Parathyroid adenoma (tissue), 2 donors: ENCODE data around the gene MAK.

Experiments used
- H2AFZ ChIP-seq: fragments of 300-600 bp; sonication (generic); one replicate; pipeline ENCODE4 v1.7.0; 2017; ENCODE audit warnings: antibody characterized with exemption, mild to moderate bottlenecking
- H3K27ac ChIP-seq: fragments of 300-600 bp; sonication (generic); one replicate; pipeline ENCODE4 v1.7.0; 2017
- H3K27me3 ChIP-seq: fragments of 300-600 bp; sonication (generic); one replicate; pipeline ENCODE4 v1.7.0; 2017; ENCODE audit warnings: low read length; ENCODE audit not compliant: control insufficient read depth, insufficient read depth
- H3K36me3 ChIP-seq: fragments of 300-600 bp; sonication (generic); one replicate; pipeline ENCODE4 v1.7.0; 2017; ENCODE audit warnings: low read length; ENCODE audit not compliant: control insufficient read depth, insufficient read depth
- H3K4me1 ChIP-seq: fragments of 300-600 bp; sonication (generic); one replicate; pipeline ENCODE4 v1.7.0; 2017; ENCODE audit warnings: control low read depth
- H3K4me2 ChIP-seq: fragments of 300-600 bp; sonication (generic); one replicate; pipeline ENCODE4 v1.7.0; 2017; ENCODE audit warnings: low read length
- H3K4me3 ChIP-seq: fragments of 300-600 bp; sonication (generic); one replicate; pipeline ENCODE4 v1.7.0; 2017; ENCODE audit warnings: low read depth, low read length
- H3K79me2 ChIP-seq: fragments of 300-600 bp; sonication (generic); one replicate; pipeline ENCODE4 v1.7.0; 2017; ENCODE audit warnings: control low read depth
- H3K9ac ChIP-seq: fragments of 300-600 bp; sonication (generic); one replicate; pipeline ENCODE4 v1.7.0; 2017; ENCODE audit warnings: mild to moderate bottlenecking
- H3K9me3 ChIP-seq: fragments of 300-600 bp; sonication (generic); one replicate; pipeline ENCODE4 v1.7.0; 2017; ENCODE audit warnings: low read length; ENCODE audit not compliant: control insufficient read depth
- TF ChIP-seq, protein P1 (sequence below): fragments of 300-600 bp; sonication (generic); IDR thresholded peaks from one replicate; pipeline ENCODE4 v1.7.0; 2017; ENCODE audit warnings: antibody characterized with exemption, mild to moderate bottlenecking
- donor health status: primary hyperparathyroidism.

Gene MAK

DNA sequence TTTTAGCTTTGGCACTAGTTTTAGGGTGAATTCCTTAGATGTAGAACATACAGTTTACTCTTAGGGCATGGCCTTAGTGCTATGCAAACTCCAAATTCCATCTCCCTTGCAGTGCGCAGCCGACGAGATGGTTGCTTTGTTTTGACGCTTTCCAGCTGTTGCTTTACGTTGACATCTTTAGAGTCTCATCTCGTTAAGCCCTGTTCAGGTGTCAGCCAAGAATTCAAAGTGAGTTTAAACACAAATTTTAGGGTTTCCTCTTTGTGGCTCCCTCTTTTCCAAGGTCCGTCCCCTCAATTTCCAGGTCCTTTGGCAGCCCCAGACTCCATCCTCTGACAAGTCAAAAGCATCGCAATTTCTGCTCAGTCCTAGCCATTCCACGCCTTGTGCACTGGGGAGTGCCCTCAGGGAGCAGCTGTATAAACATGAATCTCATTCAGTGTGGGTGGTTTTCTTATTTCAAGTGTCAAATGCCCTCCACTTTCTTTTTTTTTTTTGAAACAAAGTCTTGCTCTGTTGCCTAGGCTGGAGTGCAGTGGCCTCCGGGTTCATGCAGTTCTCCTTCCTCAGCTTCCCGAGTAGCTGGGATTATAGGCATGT is 14.1 kb upstream of the MAK start:
- Histone ChIP-seq H3K27me3 (no peaks in the 10 kb centered on the region), H2AFZ (no peak overlapping the region), H3K79me2 (no peaks in the 10 kb centered on the region), H3K9ac (no peak overlapping the region), H3K9me3 (no peaks in the 10 kb centered on the region), H3K4me1 (peaks cover 52% of the 10 kb centered on the region), H3K4me3 (no peak overlapping the region), H3K36me3 (peaks cover 6% of the 10 kb centered on the region), H3K27ac (peak overlapping the region; percentile 100), H3K4me2 (no peak overlapping the region)
- TF ChIP-seq, protein P1, sequence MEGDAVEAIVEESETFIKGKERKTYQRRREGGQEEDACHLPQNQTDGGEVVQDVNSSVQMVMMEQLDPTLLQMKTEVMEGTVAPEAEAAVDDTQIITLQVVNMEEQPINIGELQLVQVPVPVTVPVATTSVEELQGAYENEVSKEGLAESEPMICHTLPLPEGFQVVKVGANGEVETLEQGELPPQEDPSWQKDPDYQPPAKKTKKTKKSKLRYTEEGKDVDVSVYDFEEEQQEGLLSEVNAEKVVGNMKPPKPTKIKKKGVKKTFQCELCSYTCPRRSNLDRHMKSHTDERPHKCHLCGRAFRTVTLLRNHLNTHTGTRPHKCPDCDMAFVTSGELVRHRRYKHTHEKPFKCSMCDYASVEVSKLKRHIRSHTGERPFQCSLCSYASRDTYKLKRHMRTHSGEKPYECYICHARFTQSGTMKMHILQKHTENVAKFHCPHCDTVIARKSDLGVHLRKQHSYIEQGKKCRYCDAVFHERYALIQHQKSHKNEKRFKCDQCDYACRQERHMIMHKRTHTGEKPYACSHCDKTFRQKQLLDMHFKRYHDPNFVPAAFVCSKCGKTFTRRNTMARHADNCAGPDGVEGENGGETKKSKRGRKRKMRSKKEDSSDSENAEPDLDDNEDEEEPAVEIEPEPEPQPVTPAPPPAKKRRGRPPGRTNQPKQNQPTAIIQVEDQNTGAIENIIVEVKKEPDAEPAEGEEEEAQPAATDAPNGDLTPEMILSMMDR, result no peak

DNA sequence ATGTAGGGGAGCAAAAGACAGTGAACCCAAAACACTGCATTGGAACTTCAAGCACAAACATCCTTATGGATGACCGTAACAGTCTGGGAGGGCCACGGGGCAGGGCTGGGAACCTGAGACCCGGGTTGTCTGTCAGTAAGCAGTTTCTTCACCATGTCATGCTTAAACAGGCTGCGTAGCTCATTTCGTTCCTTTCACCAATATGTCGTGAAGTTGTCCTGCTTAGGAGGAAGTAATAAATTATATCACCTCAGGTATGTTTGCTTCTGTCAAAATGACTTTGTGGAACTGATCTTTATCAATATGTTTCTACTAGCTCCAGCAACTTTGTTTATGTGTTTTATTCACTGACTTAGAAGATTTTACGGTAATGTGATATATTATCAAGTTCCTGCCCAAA is 12.4 kb upstream of the MAK start:
- Histone ChIP-seq H3K4me3 (peak overlapping the region; percentile 43), H3K79me2 (no peaks in the 10 kb centered on the region), H3K4me2 (peak overlapping the region; percentile 46), H3K36me3 (peaks cover 6% of the 10 kb centered on the region), H3K4me1 (peaks cover 48% of the 10 kb centered on the region), H3K9me3 (no peaks in the 10 kb centered on the region), H3K9ac (peak overlapping the region; percentile 21), H2AFZ (peak overlapping the region; percentile 34), H3K27me3 (no peaks in the 10 kb centered on the region), H3K27ac (peak overlapping the region; percentile 100)
- TF ChIP-seq, protein P1, result no peak

DNA sequence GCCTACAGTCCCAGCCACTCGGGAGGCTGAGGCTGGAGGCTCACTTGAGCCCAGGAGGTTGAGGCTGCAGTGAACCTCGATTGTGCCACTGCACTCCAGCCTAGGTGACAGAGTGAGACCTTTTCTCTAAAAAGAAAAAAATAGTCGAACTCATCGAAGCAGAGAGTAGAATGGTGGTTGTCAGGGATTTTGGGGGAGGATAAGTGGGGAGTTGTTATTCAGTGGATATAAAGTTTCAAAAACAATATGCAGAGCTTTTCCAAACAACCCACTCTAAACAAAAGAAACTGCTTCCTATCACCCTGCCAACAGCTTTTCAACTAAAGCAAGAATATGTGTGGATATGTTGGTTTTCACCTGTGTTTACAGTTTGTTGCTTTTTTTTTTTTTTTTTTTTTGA is 11.6 kb upstream of the MAK start:
- peak overlapping the region; percentile 43 for H3K4me3 ChIP-seq
- no peaks in the 10 kb centered on the region for H3K9me3 ChIP-seq
- no peak overlapping the region for H2AFZ ChIP-seq
- no peaks in the 10 kb centered on the region for H3K27me3 ChIP-seq
- H3K27ac ChIP-seq, result peak overlapping the region; percentile 100
- H3K79me2 ChIP-seq, result no peaks in the 10 kb centered on the region
- peaks cover 43% of the 10 kb centered on the region for H3K4me1 ChIP-seq
- peaks cover 6% of the 10 kb centered on the region for H3K36me3 ChIP-seq
- peak overlapping the region; percentile 48 for H3K4me2 ChIP-seq
- H3K9ac ChIP-seq, result no peak overlapping the region
- TF ChIP-seq, protein P1, result no peak

DNA sequence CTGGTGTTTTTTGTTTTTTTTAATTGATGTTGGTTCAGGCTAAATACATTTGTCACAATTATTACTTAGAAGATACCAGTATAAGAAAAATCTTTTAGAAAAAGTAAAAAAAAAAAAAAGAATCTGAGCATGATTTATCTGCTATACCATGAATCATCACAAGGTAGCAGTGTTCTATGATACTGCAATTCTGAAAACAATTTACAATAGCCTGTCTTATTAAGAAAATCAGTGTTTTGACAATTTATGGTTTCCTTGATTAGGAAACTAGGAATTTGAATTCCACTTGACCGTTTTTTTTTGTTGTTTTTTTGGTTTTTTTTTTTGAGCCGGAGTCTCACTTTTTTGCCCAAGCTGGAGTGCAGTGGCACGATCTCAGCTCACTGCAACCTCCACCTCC is 9.3 kb upstream of the MAK start:
- TF ChIP-seq, protein P1, result peak; percentile 74
- Histone ChIP-seq H3K9me3 (no peaks in the 10 kb centered on the region), H3K79me2 (no peaks in the 10 kb centered on the region), H3K36me3 (no peaks in the 10 kb centered on the region), H3K4me1 (peaks cover 30% of the 10 kb centered on the region), H3K9ac (no peak overlapping the region), H3K4me2 (no peak overlapping the region), H3K4me3 (no peak overlapping the region), H3K27me3 (no peaks in the 10 kb centered on the region), H2AFZ (no peak overlapping the region), H3K27ac (peak overlapping the region; percentile 100)

DNA sequence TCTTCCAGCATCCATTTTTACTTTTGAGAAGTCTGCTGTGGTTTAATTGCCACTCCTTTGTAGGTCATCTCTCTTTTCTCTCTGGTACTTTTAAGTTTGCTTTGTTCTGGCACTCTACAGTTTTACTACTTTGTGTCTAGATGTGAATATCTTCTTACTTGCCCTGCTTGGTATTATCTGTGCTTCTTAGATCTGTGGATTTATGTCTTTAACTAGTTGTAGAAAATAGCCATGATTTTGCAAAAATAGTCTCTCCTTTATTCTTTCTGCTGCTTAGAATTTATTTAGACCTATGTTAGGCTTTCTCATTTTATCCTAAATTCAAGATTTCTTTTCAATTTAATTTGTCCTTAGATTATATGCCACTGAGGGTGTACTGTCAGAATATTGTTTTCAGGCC is 5.2 kb upstream of the MAK start:
- no peaks in the 10 kb centered on the region for H3K9me3 ChIP-seq
- no peak overlapping the region for H3K27ac ChIP-seq
- H3K4me3 ChIP-seq, result no peak overlapping the region
- no peak overlapping the region for H2AFZ ChIP-seq
- H3K4me2 ChIP-seq, result no peak overlapping the region
- no peaks in the 10 kb centered on the region for H3K79me2 ChIP-seq
- H3K4me1 ChIP-seq, result peaks cover 16% of the 10 kb centered on the region
- H3K36me3 ChIP-seq, result no peaks in the 10 kb centered on the region
- TF ChIP-seq, protein P1, result no peak
- no peaks in the 10 kb centered on the region for H3K27me3 ChIP-seq
- no peak overlapping the region for H3K9ac ChIP-seq
